ENCODE data around the gene SPSB1. TPM values are rescaled to one million over a fixed set of nuclear protein-coding genes. Genes with fewer than 3 reads are reported as not detected.

Gene SPSB1
- polyA plus RNA-seq, 4 donors, result 24.1 to 69.1 (median 32.6) TPM

- WGBS, 3 donors, result 82 to 94% (median 88%) methylated on average over 7 of the region's 7 CpGs
- no peaks in the 10 kb centered on the region for H3K27me3 ChIP-seq (ENCODE audit: control insufficient read depth in 3 of 3, insufficient read depth in 3 of 3, low read length in 3 of 3)
- DNase-seq, result no peak
- H3K36me3 ChIP-seq (ENCODE audit: control insufficient read depth in 3 of 3, insufficient read depth in 2 of 3, low read depth in 1 of 3, low read length in 3 of 3), result no peaks in the 10 kb centered on the region
- FAIRE-seq, result no peak
- H3K27ac ChIP-seq (ENCODE audit: low read depth in 1 of 3, low read length in 2 of 3), result no peak overlapping the region
- H3K9me3 ChIP-seq (ENCODE audit: control insufficient read depth in 2 of 2, insufficient read depth in 1 of 2, low read depth in 1 of 2, low read length in 1 of 2), result no peaks in the 10 kb centered on the region
- H3K4me1 ChIP-seq (ENCODE audit: control insufficient read depth in 3 of 3, insufficient read depth in 2 of 3, low read depth in 1 of 3, low read length in 2 of 3), result peaks cover 0 to under 1% (median under 1%) of the 10 kb centered on the region in 3 donors
- H3K4me3 ChIP-seq (ENCODE audit: low read depth in 1 of 3, low read length in 3 of 3), result no peak overlapping the region
Observed at GRCh38 chr1:9418851-9419250, 126.2 kb downstream of the SPSB1 start.

Other genes with a start within 250 kb of the SPSB1 start
- gene SLC2A5, start 223.3 kb upstream of the SPSB1 start, polyA plus RNA-seq, result 100 to 1,000 TPM in 2 of 4 donors, 10 to 100 TPM in 2; 42.5 to 234 (median 116) TPM
- 10 to 100 TPM in 1 of 4 donors, 1 to 10 TPM in 3; 1.1 to 35.2 (median 1.8) TPM for gene GPR157, start 163.8 kb upstream of the SPSB1 start, polyA plus RNA-seq
- gene H6PD, start 58.1 kb upstream of the SPSB1 start, polyA plus RNA-seq, result 10 to 100 TPM in 2 of 4 donors, 1 to 10 TPM in 2; 2.7 to 50.1 (median 14.3) TPM
- gene SLC25A33, start 246.6 kb downstream of the SPSB1 start, polyA plus RNA-seq, result 1 to 10 TPM; 2.7 to 6.3 (median 4.2) TPM